ENCODE results near the gene CCER1.
"Not testable (repeated sequence)": the region's sequence is repeated elsewhere in the genome, so short reads cannot be mapped to it uniquely, and the experiment has no call there.

Gene CCER1

GRCh38 chr12:90990611-90991010, 35.6 kb upstream of the CCER1 start:
- DNase-seq (ENCODE audit: extremely low read depth, low read depth) = no peak
- TF ChIP-seq, protein P1, sequence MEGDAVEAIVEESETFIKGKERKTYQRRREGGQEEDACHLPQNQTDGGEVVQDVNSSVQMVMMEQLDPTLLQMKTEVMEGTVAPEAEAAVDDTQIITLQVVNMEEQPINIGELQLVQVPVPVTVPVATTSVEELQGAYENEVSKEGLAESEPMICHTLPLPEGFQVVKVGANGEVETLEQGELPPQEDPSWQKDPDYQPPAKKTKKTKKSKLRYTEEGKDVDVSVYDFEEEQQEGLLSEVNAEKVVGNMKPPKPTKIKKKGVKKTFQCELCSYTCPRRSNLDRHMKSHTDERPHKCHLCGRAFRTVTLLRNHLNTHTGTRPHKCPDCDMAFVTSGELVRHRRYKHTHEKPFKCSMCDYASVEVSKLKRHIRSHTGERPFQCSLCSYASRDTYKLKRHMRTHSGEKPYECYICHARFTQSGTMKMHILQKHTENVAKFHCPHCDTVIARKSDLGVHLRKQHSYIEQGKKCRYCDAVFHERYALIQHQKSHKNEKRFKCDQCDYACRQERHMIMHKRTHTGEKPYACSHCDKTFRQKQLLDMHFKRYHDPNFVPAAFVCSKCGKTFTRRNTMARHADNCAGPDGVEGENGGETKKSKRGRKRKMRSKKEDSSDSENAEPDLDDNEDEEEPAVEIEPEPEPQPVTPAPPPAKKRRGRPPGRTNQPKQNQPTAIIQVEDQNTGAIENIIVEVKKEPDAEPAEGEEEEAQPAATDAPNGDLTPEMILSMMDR (IDR thresholded peaks at IDR 0.05; ENCODE audit: low read depth, low read length) = no peak

GRCh38 chr12:90989686-90990111, 34.7 kb upstream of the CCER1 start:
- DNase-seq (ENCODE audit: extremely low read depth, low read depth) = no peak
- TF ChIP-seq, protein P1 (IDR thresholded peaks at IDR 0.05; ENCODE audit: low read depth, low read length) = no peak

GRCh38 chr12:90987520-90987919, 32.5 kb upstream of the CCER1 start:
- DNase-seq (ENCODE audit: extremely low read depth, low read depth) = no peak
- TF ChIP-seq, protein P1 (IDR thresholded peaks at IDR 0.05; ENCODE audit: low read depth, low read length) = no peak

GRCh38 chr12:90987101-90987500, 32.1 kb upstream of the CCER1 start:
- DNase-seq (ENCODE audit: extremely low read depth, low read depth) = no peak

DNA sequence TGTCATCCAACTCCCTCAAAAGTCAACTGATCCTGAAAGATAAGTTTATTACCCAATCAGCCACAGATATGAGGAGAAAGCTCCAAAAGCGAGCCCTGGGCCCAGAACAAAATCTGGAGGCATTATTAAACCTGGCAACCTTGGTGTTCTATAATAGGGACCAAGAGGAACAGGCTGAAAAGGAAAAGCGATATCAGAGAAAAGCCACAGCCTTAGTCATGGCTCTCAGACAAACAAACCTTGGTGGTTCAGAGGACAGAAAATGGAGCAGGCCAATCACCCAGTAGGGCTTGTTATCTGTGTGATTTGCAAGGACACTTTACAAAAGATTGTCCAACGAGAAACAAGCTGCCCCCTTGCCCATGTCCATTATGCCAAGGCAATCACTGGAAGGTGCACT, 30.4 kb upstream of the CCER1 start:
- DNase-seq (ENCODE audit: extremely low read depth, low read depth) = not testable (repeated sequence)

More at GRCh38 chr12:90987101-90987500, 32.1 kb upstream of the CCER1 start:
- TF ChIP-seq, protein P1 (IDR thresholded peaks at IDR 0.05; ENCODE audit: low read depth, low read length) = no peak

GRCh38 chr12:90984114-90984513, 29.1 kb upstream of the CCER1 start:
- TF ChIP-seq, protein P1 (IDR thresholded peaks at IDR 0.05; ENCODE audit: low read depth, low read length) = no peak
- DNase-seq (ENCODE audit: extremely low read depth, low read depth) = no peak

DNA sequence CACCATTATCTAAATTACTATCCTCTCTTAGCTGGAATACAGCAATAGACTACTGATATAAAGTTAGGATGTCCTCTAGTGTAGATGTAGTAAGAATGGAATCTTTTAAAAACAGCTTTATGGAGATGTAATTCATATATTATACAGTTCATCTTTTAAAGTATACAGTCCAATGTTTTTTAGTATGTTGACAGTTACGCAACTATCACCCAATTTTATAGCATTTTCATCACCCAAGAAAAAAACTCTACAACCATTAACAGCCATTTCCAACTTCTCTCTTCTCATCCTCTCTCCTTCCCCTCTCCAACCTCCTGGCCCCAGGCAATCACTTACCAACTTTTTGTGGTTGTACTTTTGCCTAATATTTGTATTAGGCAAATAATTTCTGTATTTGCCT, 27.2 kb upstream of the CCER1 start:
- no peak for DNase-seq (ENCODE audit: extremely low read depth, low read depth)
- TF ChIP-seq, protein P1 (IDR thresholded peaks at IDR 0.05; ENCODE audit: low read depth, low read length) = no peak

- DNase-seq (ENCODE audit: extremely low read depth, low read depth) = peak; percentile 61
- TF ChIP-seq, protein P1 (IDR thresholded peaks at IDR 0.05; ENCODE audit: low read depth, low read length) = no peak
These were observed 25.0 kb upstream of the CCER1 start for GRCh38 chr12:90979951-90980350.

Data from AG09319 (cell line).